GM19372 (cell line): Measurements from ENCODE around the gene HMGA1.
"Not testable (repeated sequence)": the region's sequence is repeated elsewhere in the genome, so short reads cannot be mapped to it uniquely, and the experiment has no call there.

Source experiments
- ATAC-seq: cut with Tn5 transposase; IDR thresholded peaks from one replicate; pipeline ENCODE4 v1.9.1; 2021; ENCODE audit warnings: mild to moderate bottlenecking, low read depth, moderate library complexity; ENCODE audit not compliant: unreplicated experiment

HMGA1 gene

DNA sequence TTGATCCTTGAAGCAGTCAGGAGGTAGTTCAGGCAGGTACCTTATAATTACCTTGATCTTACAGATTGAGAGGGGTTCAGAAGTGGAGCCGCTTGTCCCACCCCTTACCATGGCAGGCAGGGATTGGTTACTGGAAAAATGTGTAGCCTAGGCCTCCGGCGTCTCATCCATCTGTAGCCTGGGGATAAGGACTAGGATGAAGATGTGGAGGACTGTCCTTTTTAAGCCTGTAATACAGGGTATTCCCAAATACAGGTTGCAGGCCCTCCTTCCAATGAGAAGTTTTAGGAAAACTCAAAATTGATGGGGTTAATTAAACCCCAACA, 2.8 kb downstream of the HMGA1 start:
- ATAC-seq: no peak

DNA sequence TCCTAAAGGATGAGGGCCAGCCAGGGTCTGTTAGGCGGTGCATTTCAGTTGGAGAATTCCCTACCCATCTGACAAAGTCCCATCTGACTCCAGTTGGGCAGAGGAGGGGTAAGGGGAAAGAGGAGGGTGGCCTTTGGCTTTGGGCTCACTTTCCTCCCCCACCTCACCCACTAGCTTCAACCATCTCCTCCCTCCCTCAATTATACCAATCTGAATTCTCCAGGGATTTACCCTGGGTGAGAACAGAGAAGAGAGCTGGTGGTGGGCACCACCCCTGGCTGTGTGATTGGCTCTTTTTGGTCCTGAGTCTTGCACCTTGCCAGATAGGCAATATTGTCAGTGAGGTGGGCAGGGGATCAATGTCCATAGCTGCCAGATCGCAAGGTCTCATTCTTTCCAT, 3.2 kb downstream of the HMGA1 start:
- no peak for ATAC-seq

DNA sequence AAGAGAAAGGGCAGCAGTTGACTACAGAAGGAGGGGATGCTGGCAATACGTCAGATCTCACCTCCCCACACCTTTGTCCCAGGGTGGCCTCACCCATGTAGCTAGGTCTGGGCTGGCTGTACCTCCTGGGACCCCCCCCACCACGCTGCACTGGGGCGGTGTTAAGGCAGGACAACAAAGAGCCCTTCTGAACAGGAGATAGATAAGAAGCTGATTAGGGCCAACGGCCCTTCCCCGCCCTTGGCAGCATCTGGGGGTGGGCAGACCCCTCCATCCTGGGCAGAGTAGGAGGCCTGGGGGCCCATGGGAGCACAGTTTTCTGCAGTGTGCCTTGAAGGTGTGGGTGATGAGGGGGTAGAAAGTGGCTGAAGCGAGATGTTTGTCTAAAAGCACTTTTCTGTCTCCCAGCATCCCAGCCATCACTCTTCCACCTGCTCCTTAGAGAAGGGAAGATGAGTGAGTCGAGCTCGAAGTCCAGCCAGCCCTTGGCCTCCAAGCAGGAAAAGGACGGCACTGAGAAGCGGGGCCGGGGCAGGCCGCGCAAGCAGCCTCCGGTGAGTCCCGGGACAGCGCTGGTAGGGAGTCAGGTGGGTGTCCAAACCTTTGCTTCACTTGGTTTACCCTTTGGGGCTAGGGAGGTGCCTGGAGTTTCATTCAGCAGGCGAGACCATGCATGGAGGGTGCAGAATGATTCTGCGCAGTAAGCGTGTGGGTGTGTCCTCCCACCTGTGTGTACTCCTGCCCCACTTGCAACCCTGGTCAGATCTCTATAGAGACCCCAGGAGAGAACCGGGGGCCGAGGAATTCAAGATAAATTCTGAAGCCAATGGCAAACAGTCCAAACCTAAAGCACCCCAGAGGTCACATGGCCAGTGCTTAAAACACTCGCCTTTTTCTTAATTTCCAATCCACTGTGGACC, 3.9 kb downstream of the HMGA1 start:
- ATAC-seq: no peak

DNA sequence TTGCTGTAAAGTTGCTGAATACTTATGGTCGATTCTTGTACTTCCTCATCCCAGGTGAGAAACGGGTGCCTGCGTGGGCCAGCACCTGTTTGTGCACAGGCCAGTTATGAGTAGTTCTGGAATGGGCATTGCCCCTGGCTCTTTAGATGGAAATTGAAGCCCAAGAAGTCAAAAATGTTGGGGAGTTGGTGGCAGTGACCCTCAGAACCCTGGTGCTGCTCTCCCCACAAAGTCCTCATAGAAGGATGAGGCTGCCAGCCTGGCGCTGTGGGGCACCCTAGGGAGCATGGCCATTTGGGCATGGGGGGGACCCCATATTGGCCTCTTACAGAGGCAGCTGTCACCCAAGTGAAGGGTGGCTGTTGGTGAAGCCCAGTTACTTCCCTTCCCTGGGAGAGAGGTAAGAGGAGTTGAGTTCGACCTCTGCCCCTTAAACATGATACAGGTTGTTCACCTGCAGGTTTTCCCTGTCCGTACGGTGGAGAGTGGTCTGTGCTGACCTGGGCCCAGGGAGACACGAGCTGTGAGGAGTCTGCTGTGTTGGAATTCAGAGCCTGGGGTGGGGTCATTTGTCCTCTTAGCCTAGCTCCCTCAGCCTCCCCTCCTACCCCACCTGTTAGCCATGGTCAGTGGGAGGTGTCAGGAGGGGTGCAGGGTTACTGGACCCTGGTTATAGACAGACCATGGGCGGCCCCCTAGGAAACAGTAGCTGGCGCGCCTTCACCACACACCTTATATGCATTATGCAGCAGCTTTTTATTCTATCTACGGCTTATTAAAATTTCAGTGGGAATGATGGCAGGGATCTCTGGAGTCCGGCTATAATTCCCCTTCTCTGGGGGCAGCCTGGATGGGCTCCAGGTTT, 4.9 kb downstream of the HMGA1 start:
- no peak for ATAC-seq

DNA sequence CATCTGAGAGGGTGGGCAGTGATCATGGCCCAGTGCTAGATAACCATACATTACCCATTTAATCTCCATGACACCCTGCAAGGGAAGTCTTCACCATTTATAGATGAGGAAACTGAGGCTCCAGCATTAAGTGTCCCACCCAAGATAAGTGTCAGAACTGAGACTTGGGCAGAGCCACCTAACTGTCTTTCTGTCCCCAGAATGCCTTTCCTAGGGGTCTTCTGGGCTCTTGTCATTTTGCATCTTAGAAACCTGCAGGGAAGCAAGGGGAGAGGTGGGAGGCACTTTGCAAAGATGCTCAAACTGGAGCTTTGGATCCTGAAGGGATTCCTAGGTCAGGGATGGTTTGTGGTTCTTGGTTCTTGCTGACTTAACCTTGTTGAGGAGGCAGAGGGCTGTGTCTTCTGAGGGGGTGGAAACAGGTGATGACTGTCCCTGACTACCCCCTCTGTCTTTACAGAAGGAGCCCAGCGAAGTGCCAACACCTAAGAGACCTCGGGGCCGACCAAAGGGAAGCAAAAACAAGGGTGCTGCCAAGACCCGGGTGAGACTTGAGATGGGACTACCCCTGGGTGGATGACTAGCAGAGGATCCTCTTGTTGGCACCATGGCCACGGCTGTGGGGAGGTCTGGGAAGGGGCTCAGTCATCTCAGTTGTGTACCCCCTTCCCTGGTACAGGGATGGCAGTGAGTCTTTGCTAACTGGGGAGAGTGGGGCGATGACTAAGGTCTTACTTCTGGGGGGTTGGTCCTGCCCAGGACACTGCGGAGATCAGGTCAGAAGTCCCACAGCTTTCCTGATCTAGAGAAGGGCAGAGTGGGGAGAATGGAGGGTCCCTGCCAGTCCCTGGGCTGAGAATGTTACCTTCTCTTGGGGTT, 5.8 kb downstream of the HMGA1 start:
- ATAC-seq: no peak

DNA sequence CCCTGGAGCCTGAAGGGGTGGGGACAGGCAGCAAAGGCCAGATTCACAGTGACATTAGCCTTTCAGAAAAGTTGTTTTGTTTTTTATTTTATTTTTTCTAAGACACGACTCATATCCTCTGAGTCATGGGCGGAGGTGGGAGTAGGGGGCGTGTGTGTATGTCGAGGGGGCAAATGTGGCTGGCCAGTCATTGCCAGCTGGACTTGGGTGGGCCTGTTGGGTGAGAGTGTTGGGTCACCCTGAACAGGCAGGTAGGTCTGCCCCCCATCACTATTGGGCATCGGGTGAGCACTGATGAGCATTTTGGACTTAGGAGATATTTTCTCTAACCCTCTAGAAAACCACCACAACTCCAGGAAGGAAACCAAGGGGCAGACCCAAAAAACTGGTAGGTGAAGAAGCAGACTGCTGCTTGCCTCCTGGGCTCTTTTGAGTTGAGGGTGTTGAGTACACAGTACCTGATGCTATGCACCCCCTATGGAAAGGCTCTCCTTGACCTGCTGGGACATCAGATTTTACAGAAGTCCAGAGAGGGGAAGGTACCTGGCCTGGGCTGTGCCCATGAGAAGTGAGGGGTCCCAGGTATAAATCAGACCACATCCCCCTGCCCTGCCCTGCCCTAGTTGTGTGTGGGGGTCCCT, 6.6 kb downstream of the HMGA1 start:
- ATAC-seq: no peak

DNA sequence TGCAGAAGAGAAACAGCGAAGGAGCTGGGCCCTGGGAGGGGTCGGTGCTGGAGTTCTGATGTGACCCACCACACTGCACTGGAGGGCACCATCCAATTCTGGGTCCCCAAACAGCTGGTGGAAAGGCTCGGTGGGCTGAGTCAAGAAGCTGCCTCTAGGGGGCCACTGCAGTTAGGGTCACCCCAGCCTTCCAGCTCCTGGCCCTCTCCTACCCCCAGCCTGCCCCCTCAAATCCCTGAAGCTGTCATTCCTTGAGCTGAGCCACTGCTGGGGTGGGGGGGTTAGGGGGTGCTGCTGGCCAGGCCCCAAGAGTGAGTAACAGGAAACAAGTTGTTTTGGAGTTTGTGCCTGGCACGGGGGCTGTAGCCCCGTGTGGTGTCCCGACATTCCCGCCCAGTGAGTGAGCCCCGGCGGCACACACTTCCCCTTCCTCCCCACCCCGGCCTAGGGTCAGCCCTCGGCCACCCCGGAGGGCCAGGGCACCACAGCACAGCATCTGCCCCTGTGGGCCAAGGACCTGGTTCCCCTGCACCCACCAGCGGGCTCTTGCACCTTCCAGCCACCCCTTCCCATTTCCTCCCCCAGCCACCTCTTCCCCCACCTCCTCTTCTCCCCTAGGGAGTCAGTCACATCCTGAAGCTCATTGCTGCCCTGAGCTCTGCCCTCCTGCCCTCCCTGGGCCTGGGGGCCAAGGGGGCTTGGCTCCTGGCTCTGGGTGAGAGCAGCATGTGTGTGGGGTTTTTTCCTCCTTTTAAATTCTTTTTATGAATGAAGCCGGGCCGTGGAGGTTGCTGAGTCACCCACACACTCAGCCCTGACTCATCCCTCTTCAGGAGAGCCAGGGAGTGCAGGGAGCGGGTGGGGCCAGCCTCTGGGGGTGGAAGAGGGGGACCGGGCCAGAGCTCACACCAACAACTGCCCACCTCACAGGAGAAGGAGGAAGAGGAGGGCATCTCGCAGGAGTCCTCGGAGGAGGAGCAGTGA, 7.5 kb downstream of the HMGA1 start:
- ATAC-seq: no peak

DNA sequence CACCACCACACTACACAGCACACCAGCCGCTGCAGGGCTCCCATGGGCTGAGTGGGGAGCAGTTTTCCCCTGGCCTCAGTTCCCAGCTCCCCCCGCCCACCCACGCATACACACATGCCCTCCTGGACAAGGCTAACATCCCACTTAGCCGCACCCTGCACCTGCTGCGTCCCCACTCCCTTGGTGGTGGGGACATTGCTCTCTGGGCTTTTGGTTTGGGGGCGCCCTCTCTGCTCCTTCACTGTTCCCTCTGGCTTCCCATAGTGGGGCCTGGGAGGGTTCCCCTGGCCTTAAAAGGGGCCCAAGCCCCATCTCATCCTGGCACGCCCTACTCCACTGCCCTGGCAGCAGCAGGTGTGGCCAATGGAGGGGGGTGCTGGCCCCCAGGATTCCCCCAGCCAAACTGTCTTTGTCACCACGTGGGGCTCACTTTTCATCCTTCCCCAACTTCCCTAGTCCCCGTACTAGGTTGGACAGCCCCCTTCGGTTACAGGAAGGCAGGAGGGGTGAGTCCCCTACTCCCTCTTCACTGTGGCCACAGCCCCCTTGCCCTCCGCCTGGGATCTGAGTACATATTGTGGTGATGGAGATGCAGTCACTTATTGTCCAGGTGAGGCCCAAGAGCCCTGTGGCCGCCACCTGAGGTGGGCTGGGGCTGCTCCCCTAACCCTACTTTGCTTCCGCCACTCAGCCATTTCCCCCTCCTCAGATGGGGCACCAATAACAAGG, 8.5 kb downstream of the HMGA1 start:
- ATAC-seq: not testable (repeated sequence)

DNA sequence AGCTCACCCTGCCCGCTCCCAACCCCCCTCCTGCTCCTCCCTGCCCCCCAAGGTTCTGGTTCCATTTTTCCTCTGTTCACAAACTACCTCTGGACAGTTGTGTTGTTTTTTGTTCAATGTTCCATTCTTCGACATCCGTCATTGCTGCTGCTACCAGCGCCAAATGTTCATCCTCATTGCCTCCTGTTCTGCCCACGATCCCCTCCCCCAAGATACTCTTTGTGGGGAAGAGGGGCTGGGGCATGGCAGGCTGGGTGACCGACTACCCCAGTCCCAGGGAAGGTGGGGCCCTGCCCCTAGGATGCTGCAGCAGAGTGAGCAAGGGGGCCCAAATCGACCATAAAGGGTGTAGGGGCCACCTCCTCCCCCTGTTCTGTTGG, 9.1 kb downstream of the HMGA1 start:
- not testable (repeated sequence) for ATAC-seq

DNA sequence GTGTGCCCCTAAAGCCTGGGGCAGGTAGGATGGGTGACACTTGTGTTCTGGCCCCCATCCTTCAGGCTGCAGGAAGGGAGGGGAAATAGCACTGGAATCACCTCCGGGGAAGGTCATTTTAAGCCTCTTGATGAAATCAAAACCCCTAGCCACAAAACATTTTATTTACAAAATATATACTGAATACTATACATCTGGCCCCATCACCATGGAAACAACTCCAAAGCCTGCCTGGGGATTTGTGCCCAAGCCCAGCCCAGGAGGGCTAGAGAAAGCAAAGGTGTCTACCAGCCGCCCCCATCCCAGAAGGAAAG, 9.5 kb downstream of the HMGA1 start:
- ATAC-seq: no peak

DNA sequence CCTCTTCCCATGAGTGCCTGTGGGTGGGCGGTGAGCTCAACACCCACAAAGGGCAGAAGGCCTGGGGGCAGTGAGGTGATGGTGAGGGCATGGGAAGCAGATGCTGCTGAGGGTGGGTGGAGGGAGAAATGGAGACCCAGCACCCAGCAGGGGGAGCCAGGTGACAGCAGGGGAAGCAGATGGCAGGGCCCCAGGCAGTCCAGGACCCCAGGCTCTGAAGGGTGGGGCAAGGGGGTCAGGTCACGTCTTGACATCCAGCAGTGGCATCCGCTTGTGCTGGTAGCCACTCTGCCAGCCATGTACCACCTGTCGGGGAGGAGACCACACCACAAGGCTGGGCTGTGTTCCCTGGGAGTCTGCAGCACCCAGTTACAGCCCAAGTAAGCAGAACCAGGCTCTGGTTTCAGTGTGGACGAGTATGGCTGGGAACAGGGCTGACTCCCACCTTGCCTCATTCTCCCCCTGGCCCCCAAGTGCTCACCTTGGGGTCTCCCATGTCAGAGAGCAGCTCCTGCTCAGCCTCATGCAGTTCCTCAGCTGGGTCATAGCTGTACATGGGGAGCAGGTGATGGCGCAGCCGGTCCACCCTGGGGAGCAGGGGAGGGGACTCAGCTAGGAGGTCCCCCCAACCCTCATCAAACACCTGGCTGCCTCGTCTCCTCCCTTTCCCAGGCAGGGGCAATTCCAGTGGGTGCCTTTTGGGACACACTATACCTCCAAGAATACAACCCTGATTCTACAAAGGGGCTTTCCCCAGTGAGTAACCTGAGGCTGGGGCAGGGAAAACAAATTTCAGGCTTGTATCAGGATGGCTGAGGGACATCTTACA, 10.1 kb downstream of the HMGA1 start:
- ATAC-seq: no peak

DNA sequence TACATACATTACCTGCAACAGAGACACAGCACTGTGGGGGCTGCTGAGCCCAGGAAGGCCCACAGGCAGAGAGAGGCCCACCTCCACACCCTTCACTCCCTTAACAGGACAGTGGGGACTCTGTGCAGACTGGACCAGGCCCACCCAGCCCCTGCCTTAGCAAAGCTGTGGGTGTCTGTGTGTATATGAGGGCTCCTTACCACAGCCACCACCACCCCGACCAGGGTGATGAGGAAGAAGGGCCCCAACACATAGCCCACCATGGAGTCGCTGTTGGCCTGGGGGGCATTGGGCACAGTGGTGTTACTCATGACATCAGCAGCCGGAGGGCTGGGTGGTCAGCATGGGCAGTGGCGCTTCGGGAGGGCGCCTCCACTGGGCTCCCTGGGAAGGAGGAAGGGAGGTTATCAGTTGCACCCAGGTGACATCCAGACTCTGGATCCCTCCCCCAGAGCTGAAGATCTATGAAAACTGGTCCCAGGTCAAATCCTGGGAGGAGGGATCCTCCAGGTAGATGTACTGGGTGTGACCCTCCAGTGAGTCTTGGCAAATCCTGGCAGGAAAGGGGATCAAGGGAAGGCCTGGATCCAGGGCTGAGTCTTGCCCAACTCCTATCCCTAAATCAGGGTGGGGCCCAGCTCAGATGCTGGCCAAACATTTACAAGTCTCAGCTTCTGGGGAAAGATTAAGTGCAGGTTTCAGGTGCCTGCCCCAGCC, 11.0 kb downstream of the HMGA1 start:
- no peak for ATAC-seq

DNA sequence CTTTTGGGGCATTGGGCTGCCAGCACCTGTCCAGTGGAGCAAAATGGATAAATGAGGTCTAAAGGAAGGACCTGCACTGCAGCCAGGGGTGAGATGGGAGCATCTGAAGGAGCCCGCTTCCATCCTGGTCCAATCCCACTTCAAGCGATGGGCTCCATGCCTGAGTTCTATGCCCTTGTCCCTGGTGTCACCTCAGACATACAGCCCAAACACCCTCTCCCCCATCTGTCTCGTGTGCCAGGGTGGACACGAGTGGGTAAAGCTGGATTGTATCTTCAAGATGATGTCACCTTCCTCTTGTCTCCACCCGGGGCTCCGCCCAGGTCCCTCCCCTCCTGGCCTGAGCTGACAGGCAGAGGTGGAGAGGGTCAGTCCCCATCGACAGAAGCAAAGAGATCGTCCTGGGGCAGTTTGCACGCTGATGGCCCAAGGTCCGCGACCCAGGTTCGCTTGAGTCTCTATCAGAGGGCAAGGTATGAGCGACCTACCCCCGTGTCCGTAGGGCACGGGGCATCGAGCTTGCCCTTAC, 11.6 kb downstream of the HMGA1 start:
- peak; percentile 11 for ATAC-seq

DNA sequence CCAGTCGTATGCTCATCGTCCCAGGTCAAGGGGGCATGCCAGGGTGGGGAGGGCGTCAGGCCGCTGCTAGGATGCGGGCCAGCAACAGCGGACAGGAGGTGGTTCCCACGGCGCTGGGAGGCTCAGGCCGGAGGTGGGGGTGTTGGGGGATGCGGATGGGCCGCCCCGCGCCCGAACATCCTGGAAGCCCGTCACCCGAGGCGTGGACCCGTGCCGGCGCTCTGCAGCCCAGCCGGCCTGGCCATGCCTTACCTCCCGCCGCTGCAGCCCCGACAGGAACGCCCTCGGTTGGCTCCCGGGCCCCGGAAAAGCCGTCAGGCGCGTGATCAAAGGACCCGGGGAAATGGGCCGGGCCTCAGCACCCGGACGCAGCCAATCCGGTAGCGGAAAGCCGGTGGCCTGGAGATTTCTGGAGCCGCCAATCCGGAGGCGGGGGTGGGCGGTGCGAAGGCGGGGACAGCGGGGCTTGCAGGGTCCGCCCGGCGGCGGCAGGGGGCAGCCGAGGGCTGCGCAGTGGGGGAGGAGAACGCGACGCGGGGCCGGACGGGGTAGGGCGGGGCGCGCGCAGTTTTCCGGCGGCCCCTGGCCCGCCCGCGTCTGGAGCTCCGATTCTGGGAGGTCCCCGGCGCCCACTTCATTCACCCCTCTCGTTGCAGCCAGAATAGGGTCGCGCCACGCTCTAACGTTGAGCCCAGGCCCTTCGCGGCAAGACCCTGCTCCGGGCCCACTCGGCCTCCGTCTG, 12.2 kb downstream of the HMGA1 start, which contains the start of gene SMIM29:
TSS of gene SMIM29 (minus strand) at position 280 of the 742 bp plus-strand sequence. CDS start 1,215 bp downstream, outside the sequence.
- ATAC-seq: peak; percentile 85

DNA sequence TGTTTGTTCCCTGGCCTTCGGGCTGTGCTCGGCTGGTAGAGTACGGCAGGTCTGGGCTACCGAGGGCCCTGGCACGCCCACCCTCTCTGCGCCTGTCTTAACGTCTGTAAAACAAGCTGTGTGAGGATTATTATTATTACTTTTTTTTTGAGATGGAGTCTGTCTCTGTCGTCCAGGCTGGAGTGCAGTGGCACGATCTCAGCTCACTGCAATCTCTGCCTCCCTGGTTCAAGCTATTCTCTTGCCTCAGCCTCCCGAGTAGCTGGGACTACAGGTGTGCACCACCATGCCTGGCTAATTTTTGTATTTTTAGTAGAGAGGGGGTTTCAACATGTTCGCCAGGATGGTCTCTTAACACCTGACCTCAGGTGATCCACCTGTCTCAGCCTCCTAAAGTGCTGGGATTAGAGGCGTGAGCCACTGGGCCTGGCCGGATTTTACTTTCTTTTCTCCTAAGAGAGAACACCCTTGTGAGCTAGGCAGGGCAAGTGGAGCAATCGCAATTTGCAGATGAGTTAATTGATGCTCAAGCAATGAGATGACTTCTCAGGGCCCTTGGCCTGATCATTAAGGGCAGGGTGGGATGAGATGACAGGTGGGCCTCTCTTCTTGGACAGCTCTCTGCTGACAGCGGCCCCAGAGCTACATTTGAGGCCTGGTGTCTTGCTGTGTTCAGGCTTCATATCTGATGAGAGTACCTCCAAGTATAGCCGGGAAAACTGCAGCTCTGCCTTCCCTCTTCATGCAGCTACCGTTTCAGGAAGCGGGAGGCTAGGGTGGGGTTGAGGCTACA, 13.0 kb downstream of the HMGA1 start:
- peak; percentile 19 for ATAC-seq
